Heart right ventricle (tissue), 16 donors: ENCODE measurements around the gene PCAT7. TPM values are rescaled to one million over a fixed set of nuclear protein-coding genes. Genes with fewer than 3 reads are reported as not detected.
A peak's percentile ranks its signal among the peaks of the same experiment; 100 is the strongest.
"Not testable (repeated sequence)": the region's sequence is repeated elsewhere in the genome, so short reads cannot be mapped to it uniquely, and the experiment has no call there.

Experiments
- ATAC-seq, 8 donors: fragments of 200-7000 bp; cut with Tn5 transposase; one replicate each; pipeline ENCODE4 v1.9.1; 2020; ENCODE audit warnings: mild to moderate bottlenecking in 8 of 8, moderate library complexity in 8 of 8, moderate number of reproducible peaks in 1 of 8
- DNase-seq, 2 donors: peaks; one replicate each; pipeline ENCODE4 v3.0.0-alpha.2; 2020
- H3K27ac ChIP-seq, 10 donors: fragments of 200-600 bp; sonication (generic) in 2 of 10; one replicate each; pipeline versions ENCODE4 v1.5.0 to v1.8.0; 2020 to 2022; ENCODE audit warnings: mild to moderate bottlenecking in 3 of 10
- H3K27me3 ChIP-seq, 7 donors: fragments of 200-600 bp; one replicate each; pipeline ENCODE4 v1.8.0; 2021 to 2022; ENCODE audit warnings: mild to moderate bottlenecking in 2 of 7
- H3K36me3 ChIP-seq, 9 donors: fragments of 200-600 bp; sonication (generic) in 1 of 9; one replicate each; pipeline versions ENCODE4 v1.5.0 to v1.8.0; 2020 to 2022; ENCODE audit warnings: mild to moderate bottlenecking in 2 of 9
- H3K4me1 ChIP-seq, 9 donors: fragments of 200-600 bp; sonication (generic) in 1 of 9; one replicate each; pipeline versions ENCODE4 v1.5.0 to v1.8.0; 2020 to 2022; ENCODE audit warnings: mild to moderate bottlenecking in 4 of 9
- H3K4me3 ChIP-seq, 10 donors: fragments of 200-600 bp; sonication (generic) in 2 of 10; one replicate each; pipeline versions ENCODE4 v1.5.0 to v1.8.0; 2020 to 2022; ENCODE audit warnings: mild to moderate bottlenecking in 7 of 10, moderate library complexity in 2 of 10
- H3K9me3 ChIP-seq, 11 donors: fragments of 200-600 bp in 10 of 11; sonication (generic) in 2 of 11; one replicate each; pipeline versions ENCODE4 v1.5.0 to v1.8.0; 2013 to 2022; ENCODE audit warnings: mild to moderate bottlenecking in 2 of 11, control low read depth in 1 of 11, moderate library complexity in 1 of 11
- CTCF ChIP-seq, 9 donors: fragments of 200-600 bp; sonication (generic) in 2 of 9; IDR thresholded peaks; one replicate each; pipeline versions ENCODE4 v1.5.0 to v1.8.0; 2021 to 2022; ENCODE audit warnings: antibody characterized with exemption in 9 of 9, mild to moderate bottlenecking in 5 of 9, moderate library complexity in 1 of 9
- WGBS, 2 donors: extraction: QIAGEN DNeasy Blood & Tissue Kit; methylation state at CpG; one replicate each; pipeline ENCODE4 v1.1.7; 2013; ENCODE audit warnings: inconsistent platforms in 1 of 2; 5-methylcytosine and 5-hydroxymethylcytosine counted together
- intact Hi-C, 10 donors: fragments of 100-400 bp; cut with DNase I; formaldehyde crosslinking; loops; one replicate each; pipeline versions ENCODE4 v1.11.1 to v1.14.2; 2022
- polyA plus RNA-seq, 2 donors: library from polyadenylated mRNA; stranded (reverse); fragments of 200-250 nt; gene quantifications; one replicate each; pipeline ENCODE4 v1.2.3, GENCODE V29; 2013
- total RNA-seq, 10 donors: library from RNA; stranded (reverse); fragmentation: NEBNext Ultra II Directional in 3 of 10; extraction: Animal tissue kit (Norgen Biotek cat#: 25700) in 3 of 10; gene quantifications; one replicate each; pipeline versions ENCODE4 v1.2.1 to v1.2.4, GENCODE V29; 2021 to 2023
- donor health status: Arrhythmogenic right ventricular cardiomyopathy.
- donor health status: ischemic (EF 13 %, LVEDD 7.1; RV severe dilation, severe dysfunction).
- donor health status: healthy with polysubstance abuse.
- donor health status: DM: no; HTN: yes; CAD: no.
- donor health status: DM: no; HTN: no; CAD: no.
- donor health status: ischemic (EF 25% LVEDD 6.9; RV normal size, moderate dysfunction).
- donor health status: ischemic (EF 25% LVEDD 5.7; RV mildly dilated, moderate dysfunction).
- donor health status: healthy.
- donor health status: DM: yes; HTN: yes; CAD: no.
- donor health status: Ischemic cardiomyopathy.
- donor health status: ischemic (EF 35%, LVEDD 5.7; RV mildly dilated, moderate dysfunction).
- donor health status: nonischemic (EF 11% LVEDD 7.7; RV severe dilation, severe dysfunction).
- donor health status: DM: yes; HTN: yes; CAD: no.
- donor health status: PGD.
- donor health status: ischemic (EF 29% LVEDD 5.4; RV normal size, mild dysfunction).
- donor health status: nonischemic (EF 23%, LVEDD 6.1; RV moderate dilation, normal function).

The PCAT7 gene
- total and polyA plus RNA-seq, 12 donors = 0.13 TPM; not detected in 10

DNA sequence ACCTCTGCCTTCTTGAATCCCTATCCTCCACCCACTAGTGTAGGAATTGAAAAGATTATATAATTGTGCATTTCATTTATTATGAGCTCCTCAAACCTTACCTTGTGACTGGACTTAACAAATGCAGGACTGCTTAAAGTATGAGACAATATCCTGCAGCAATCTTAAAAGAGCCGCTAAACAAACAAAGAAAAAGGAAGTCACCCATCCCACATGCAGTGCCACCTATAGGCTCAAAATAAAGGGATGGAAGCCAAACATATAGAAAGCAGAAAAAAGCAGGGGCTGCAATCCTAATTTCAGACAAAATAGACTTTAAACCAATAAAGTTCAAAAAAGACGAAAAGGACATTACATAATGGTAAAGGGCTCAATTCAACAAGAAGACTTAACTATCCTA lies 8.7 kb downstream of the PCAT7 start:
- H3K4me3 ChIP-seq = no peak overlapping the region
- no peaks in the 10 kb centered on the region for H3K36me3 ChIP-seq
- no peak for TF ChIP-seq CTCF (IDR thresholded peaks at IDR 0.05)
- intact Hi-C loops = no loop called here
- ATAC-seq (no peak), DNase-seq (no peak)
- no peaks in the 10 kb centered on the region for H3K4me1 ChIP-seq
- no peak overlapping the region for H3K27ac ChIP-seq
- H3K27me3 ChIP-seq = peaks cover 0 to 8% (median 0%) of the 10 kb centered on the region in 7 donors
- no peaks in the 10 kb centered on the region for H3K9me3 ChIP-seq
- 82% methylated on average over 2 of the region's 2 CpGs for WGBS, 2 donors

DNA sequence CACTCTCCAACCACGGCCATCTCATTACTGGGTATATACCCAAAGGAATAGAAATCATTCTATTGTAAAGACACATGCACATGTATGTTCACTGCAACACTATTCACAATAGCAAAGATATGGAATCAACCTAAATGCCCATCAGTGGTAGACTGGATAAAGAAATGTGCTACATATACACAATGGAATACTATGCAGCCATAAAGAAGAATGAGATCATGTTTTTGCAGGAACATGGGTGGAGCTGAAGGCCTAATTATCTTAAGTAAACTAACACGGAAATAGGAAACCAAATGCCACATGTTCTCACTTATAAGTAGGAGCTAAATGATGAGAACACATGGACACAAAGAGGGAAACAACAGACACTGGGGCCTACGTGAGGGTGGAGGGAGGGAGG lies 9.4 kb downstream of the PCAT7 start:
- intact Hi-C loops, H3K36me3 ChIP-seq, H3K9me3 ChIP-seq: not testable (repeated sequence)

DNA sequence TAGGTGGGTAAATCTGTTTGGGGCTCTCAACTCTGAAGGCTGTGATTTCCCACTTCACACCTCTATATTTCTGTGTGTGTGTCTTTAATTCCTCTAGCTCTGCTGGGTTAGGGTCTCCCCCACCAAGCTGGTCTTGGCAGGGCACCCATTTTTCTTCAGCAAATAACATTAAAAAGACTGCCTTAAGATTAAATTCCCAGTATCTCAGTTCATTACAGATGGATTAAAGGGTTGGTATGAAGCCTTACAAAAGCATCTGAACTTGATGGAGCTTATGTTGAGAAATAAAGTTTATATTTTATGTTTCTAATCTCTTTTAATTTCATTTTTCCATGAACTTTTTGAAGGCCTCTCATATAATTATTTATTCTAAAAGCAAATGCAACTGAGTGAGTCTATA lies 11.7 kb downstream of the PCAT7 start:
- DNase-seq (no peak), ATAC-seq (no peak)
- H3K4me3 ChIP-seq = no peak overlapping the region
- H3K4me1 ChIP-seq = no peaks in the 10 kb centered on the region
- TF ChIP-seq CTCF (IDR thresholded peaks at IDR 0.05) = no peak
- no peak overlapping the region for H3K27ac ChIP-seq
- H3K9me3 ChIP-seq = no peaks in the 10 kb centered on the region
- H3K36me3 ChIP-seq = no peaks in the 10 kb centered on the region
- peaks cover 0 to 4% (median 0%) of the 10 kb centered on the region in 7 donors for H3K27me3 ChIP-seq
- intact Hi-C loops = no loop called here

More for the DNA sequence above, 9.4 kb downstream of the PCAT7 start:
- WGBS, 2 donors = 70 to 76% methylated on average over 3 of the region's 3 CpGs
- not testable (repeated sequence) for DNase-seq, H3K4me1 ChIP-seq, H3K27me3 ChIP-seq, ATAC-seq, H3K4me3 ChIP-seq, H3K27ac ChIP-seq

- ATAC-seq = no peak
- no peaks in the 10 kb centered on the region for H3K36me3 ChIP-seq
- H3K4me3 ChIP-seq = no peak overlapping the region
- H3K27me3 ChIP-seq = peaks cover 0 to 4% (median 0%) of the 10 kb centered on the region in 7 donors
- intact Hi-C loops = no loop called here
- no peaks in the 10 kb centered on the region for H3K9me3 ChIP-seq
- no peak overlapping the region for H3K27ac ChIP-seq
- 90% methylated on average over 2 of the region's 2 CpGs for WGBS, 2 donors
- no peak for DNase-seq
- TF ChIP-seq CTCF (IDR thresholded peaks at IDR 0.05) = no peak
- H3K4me1 ChIP-seq = no peaks in the 10 kb centered on the region
Observed at GRCh38 chr9:94567271-94567670, 12.4 kb downstream of the PCAT7 start.

- 63 to 68% methylated on average over 3 of the region's 3 CpGs for WGBS, 2 donors
- ATAC-seq = peak in 4 of 8 donors; percentile 34 to 89 (median 42)
- no peaks in the 10 kb centered on the region for H3K36me3 ChIP-seq
- DNase-seq = no peak
- intact Hi-C loops = no loop called here
- TF ChIP-seq CTCF (IDR thresholded peaks at IDR 0.05) = no peak
- H3K27ac ChIP-seq = no peak overlapping the region
- no peaks in the 10 kb centered on the region for H3K9me3 ChIP-seq
- no peaks in the 10 kb centered on the region for H3K4me1 ChIP-seq
- H3K4me3 ChIP-seq = no peak overlapping the region
- no peaks in the 10 kb centered on the region for H3K27me3 ChIP-seq
Observed at GRCh38 chr9:94568250-94568889, 13.5 kb downstream of the PCAT7 start.
